Ecto neural progenitor cell (in vitro differentiated cells): ENCODE results near the gene SIGLEC14.
"Not testable (repeated sequence)": the region's sequence is repeated elsewhere in the genome, so short reads cannot be mapped to it uniquely, and the experiment has no call there.

ENCODE experiments used
- DNase-seq: peaks from one replicate; pipeline ENCODE4 v3.0.0-alpha.2; 2018; ENCODE audit warnings: low spot score

SIGLEC14 gene

GRCh38 chr19:51646730-51647129, at the start of gene SIGLEC14:
Gene SIGLEC14, minus strand, starts transcription at chr19:51646825. Its CDS starts 66 bp downstream, at chr19:51646759.
- not testable (repeated sequence) for DNase-seq

GRCh38 chr19:51695702-51696315, 49.2 kb upstream of the SIGLEC14 start:
- DNase-seq: no peak

GRCh38 chr19:51695088-51695487, 48.5 kb upstream of the SIGLEC14 start:
- no peak for DNase-seq

- no peak for DNase-seq
Observed at GRCh38 chr19:51694318-51695085, 47.9 kb upstream of the SIGLEC14 start.

- DNase-seq: no peak
Observed at GRCh38 chr19:51693819-51694218, 47.2 kb upstream of the SIGLEC14 start.

- DNase-seq: no peak
Observed at GRCh38 chr19:51693260-51693659, 46.6 kb upstream of the SIGLEC14 start, which contains the start of gene SPACA6. Gene SPACA6, plus strand, starts transcription at chr19:51693330. Its CDS starts 197 bp downstream, at chr19:51693527.

GRCh38 chr19:51692468-51692867, 45.8 kb upstream of the SIGLEC14 start:
- DNase-seq: no peak

GRCh38 chr19:51691584-51692428, 45.2 kb upstream of the SIGLEC14 start:
- no peak for DNase-seq

- DNase-seq: no peak
Observed at GRCh38 chr19:51691074-51691583, 44.5 kb upstream of the SIGLEC14 start.

- peak; percentile 84 for DNase-seq
Observed at GRCh38 chr19:51690454-51691073, 43.9 kb upstream of the SIGLEC14 start.

GRCh38 chr19:51689751-51690453, 43.3 kb upstream of the SIGLEC14 start:
- DNase-seq: peak; percentile 85

GRCh38 chr19:51688671-51689571, 42.3 kb upstream of the SIGLEC14 start:
- DNase-seq: peak; percentile 89

GRCh38 chr19:51687791-51688670, 41.4 kb upstream of the SIGLEC14 start:
- DNase-seq: peak; percentile 79

- DNase-seq: no peak
Observed at GRCh38 chr19:51686171-51686570, 39.5 kb upstream of the SIGLEC14 start.

GRCh38 chr19:51681286-51681941, 34.8 kb upstream of the SIGLEC14 start:
- no peak for DNase-seq

GRCh38 chr19:51680474-51680873, 33.8 kb upstream of the SIGLEC14 start:
- DNase-seq: no peak

GRCh38 chr19:51676566-51677083, 30.0 kb upstream of the SIGLEC14 start:
- DNase-seq: no peak

GRCh38 chr19:51675911-51676565, 29.4 kb upstream of the SIGLEC14 start:
- DNase-seq: not testable (repeated sequence)
